ENCODE measurements around the gene UNC50. TPM values are rescaled to one million over a fixed set of nuclear protein-coding genes. Genes with fewer than 3 reads are reported as not detected.

Gene UNC50
- total RNA-seq, 2 experiments from 2014 or later = 32.7 to 32.8 TPM

- Mint-ChIP-seq H3K27me3 (no peaks in the 10 kb centered on the region), H3K4me3 (peak overlapping the region; percentile 58), H3K36me3 (ENCODE audit: low read depth) (peaks cover 69% of the 10 kb centered on the region), H3K9me3 (peaks cover 24% of the 10 kb centered on the region), H3K27ac (peak overlapping the region; percentile 99), H3K4me1 (peaks cover 66% of the 10 kb centered on the region)
- ChIA-PET POLR2A (interaction anchor here (0.7 to 11.3 kb wide), 19 partner anchors 9 to 218 kb away, joined by 3 to 195 read pairs (median 4); partner anchors contain the start of genes COA5, MGAT4A and UNC50), CTCF (interaction anchor here (0.6 to 1.8 kb wide), 11 partner anchors 9 to 173 kb away, joined by 3 to 6 read pairs (median 4); partner anchors contain the start of gene MGAT4A)
- peak; percentile 79 for DNase-seq
Measured at GRCh38 chr2:98664323-98664722, 55.9 kb downstream of the UNC50 start.

- Mint-ChIP-seq H3K9me3 (peaks cover 22% of the 10 kb centered on the region), H3K27me3 (no peaks in the 10 kb centered on the region), H3K4me1 (peaks cover 55% of the 10 kb centered on the region), H3K27ac (peak overlapping the region; percentile 99), H3K36me3 (ENCODE audit: low read depth) (peaks cover 69% of the 10 kb centered on the region), H3K4me3 (no peak overlapping the region)
- no peak for DNase-seq
- CTCF ChIA-PET = no interaction called here
- POLR2A ChIA-PET = interaction anchor here (1.3 kb wide), 1 partner anchor 33 kb away, joined by 3 read pairs; no protein-coding TSS in a partner anchor
Measured at GRCh38 chr2:98665677-98666076, 57.3 kb downstream of the UNC50 start.

Other genes with a start within 250 kb of the UNC50 start
- 100 to 1,000 TPM; 123 to 127 TPM for gene INPP4A, start 163.7 kb upstream of the UNC50 start, total RNA-seq
- 10 to 100 TPM; 26.3 TPM for gene COA5, start 77 bp upstream of the UNC50 start, total RNA-seq
- gene MGAT4A, start 122.5 kb downstream of the UNC50 start, total RNA-seq = 10 to 100 TPM; 69.8 to 80.6 TPM

All from activated CD4-positive, alpha-beta memory T cell treated with anti-CD3 and anti-CD28 coated beads, Interleukin-2, amount 10 ng/mL, durations not matched to agents 7 days and 5 days (primary cell).